Activated CD8-positive, alpha-beta memory T cell treated with anti-CD3 and anti-CD28 coated beads for 48 hours (primary cell): ENCODE data around the gene GARS1.
"Not testable (repeated sequence)": the region's sequence is repeated elsewhere in the genome, so short reads cannot be mapped to it uniquely, and the experiment has no call there.

Source experiments
- DNase-seq, 3 experiments: peaks; one replicate each; pipeline ENCODE4 v3.0.0-alpha.2; 2020; ENCODE audit warnings: low read depth in 2 of 3, low spot score in 2 of 3

The GARS1 gene

GRCh38 chr7:30575910-30576309 lies 18.8 kb upstream of the GARS1 start:
- no peak for DNase-seq

- DNase-seq, result no peak
Observed at GRCh38 chr7:30583181-30583580, 11.5 kb upstream of the GARS1 start.

GRCh38 chr7:30584415-30584814 lies 10.3 kb upstream of the GARS1 start:
- DNase-seq, result no peak

DNA sequence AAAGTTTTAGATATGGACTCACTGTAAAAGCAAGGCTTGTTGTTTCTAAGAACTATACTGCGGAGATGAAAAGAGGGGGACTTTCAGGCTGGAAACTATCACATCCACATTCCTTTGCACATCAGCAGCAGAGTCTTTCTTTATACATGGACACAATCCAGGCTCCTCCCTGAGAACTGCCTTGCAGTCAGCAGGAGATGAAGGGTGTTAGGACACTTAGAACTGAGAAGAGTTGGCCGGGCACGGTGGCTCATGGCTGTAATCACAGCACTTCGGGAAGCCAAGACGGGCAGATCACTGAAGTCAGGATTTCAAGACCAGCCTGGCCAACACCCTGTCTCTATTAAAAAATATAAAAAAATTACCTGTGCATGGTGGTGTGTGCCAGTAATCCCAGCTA lies 9.7 kb upstream of the GARS1 start:
- no peak for DNase-seq

GRCh38 chr7:30585675-30586074 lies 9.0 kb upstream of the GARS1 start:
- no peak for DNase-seq

DNA sequence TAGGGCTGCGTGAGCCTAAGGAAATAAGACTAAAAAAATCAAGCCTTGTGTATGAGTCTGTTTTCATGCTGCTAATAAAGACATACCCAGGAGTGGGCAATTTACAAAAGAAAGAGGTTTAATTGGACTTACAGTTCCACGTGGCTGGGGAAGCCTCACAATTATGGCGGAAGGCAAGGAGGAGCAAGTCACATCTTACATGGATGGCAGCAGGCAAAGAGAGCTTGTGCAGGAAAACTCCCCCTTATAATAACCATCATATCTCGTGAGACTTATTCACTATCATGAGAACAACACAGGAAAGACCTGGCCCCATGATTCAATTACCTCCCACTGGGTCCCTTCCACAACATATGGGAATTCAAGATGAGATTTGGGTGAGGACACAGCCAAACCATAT lies 7.1 kb upstream of the GARS1 start:
- DNase-seq, result not testable (repeated sequence)

- no peak for DNase-seq
Observed at GRCh38 chr7:30589111-30589510, 5.6 kb upstream of the GARS1 start.

DNA sequence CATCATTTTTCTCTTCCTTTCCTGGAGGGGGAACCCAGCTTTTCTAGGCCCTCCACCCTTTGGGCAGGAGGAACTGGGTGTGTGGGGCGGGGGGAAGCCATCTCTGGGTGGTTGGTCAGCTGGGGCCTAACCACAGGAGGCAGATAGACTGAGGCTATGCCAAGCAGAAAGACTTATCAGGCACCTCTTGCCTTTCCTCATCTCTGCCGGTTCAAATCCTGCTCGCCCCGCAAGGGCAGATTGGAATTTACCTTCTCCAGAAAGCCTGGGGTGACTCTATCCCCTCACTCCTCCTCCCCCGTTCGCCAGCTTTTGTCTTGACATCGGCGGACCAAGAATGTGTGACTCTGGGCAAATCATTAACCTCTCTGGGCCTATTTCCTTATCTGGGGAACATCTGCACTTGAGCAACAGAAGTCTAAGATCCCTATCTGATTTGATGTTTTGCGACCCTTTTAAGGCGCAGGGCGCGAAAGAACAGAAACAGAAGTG lies 584 bp upstream of the GARS1 start:
- DNase-seq, result peak; percentile 7 to 25 (median 15)

DNA sequence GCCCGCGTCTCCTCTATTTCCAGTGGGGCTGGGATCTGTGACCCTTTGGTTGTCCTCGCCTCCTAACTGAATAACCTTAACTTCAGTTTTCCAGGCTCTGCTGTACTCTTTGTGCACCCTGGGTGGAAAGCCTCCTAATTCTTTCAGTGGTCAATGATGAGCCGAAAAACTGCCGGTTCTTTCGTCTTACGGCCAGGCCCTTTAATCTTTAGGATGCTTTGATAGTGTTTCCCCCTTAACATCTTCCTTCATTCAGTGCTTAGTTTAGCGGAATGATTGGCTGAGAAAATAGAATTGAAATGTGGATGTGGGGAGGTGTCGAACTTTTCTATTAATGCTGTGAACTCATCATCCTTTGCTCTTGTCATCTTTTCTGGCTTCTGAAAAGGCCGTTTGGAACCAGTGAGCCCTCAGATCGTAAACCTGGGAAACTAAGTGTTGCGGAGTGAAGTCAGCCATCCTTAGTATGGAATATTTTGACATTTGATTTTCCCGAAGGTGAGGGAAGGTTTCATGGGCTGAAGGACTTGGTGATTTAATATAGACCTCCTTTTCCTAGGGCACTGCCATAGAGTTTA lies 847 bp downstream of the GARS1 start:
- no peak for DNase-seq

- no peak for DNase-seq
Observed at GRCh38 chr7:30596014-30596641, 1.4 kb downstream of the GARS1 start.

GRCh38 chr7:30596721-30597120 lies 2.0 kb downstream of the GARS1 start:
- DNase-seq, result no peak

DNA sequence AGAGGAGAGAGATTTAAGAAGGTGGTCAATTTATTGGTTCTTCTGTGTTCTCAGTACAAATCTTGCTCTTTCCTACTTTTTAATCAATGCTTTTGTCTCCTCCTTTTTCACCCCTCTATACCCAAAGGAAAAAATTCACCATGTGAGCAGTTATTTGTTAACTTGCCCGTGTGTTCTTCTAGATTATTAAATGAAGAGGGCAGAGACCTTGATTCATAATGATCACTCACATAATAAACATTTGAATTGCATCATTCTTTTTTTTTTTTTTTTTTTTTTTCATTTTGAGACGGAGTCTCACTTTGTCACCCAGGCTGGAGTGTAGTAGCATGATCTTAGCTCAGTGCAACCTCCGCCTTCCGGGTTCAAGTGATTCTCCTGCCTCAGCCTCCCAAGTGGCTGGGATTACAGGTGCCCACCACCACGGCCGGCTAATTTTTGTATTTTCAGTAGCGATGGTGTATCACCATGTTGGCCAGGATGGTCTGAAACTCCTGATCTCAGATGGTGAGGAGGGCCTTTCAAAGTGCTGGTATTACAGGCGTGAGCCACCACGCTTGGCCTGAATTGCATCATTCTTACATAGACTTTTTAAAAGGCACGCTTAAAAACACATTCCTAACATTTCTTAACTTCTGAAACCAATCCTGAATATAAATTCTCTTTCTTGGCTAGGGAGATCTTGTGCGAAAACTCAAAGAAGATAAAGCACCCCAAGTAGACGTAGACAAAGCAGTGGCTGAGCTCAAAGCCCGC lies 3.6 kb downstream of the GARS1 start:
- DNase-seq, result no peak

DNA sequence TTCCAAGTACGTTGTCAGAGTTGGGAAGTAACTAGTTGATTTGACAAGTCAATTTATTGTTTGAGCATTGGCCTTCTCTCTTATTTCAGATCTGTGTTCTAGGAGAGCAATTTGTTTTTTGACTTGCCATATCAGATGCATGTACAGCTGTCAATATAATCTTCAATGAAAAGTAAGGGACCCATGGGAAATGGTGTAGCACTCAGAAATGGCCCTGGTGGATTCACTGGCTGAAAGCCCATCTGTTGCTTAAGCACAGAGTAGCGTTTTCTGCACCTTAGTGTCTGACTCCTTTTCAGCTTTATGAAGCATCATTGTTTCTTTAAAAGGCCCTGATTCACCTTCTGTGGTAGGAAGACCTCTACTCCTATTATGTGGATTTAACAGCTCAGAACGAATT lies 10.2 kb downstream of the GARS1 start:
- no peak for DNase-seq

GRCh38 chr7:30605832-30606231 lies 11.2 kb downstream of the GARS1 start:
- no peak for DNase-seq

GRCh38 chr7:30612658-30613265 lies 18.1 kb downstream of the GARS1 start:
- no peak for DNase-seq

GRCh38 chr7:30613366-30614325 lies 19.0 kb downstream of the GARS1 start:
- DNase-seq, result no peak

DNA sequence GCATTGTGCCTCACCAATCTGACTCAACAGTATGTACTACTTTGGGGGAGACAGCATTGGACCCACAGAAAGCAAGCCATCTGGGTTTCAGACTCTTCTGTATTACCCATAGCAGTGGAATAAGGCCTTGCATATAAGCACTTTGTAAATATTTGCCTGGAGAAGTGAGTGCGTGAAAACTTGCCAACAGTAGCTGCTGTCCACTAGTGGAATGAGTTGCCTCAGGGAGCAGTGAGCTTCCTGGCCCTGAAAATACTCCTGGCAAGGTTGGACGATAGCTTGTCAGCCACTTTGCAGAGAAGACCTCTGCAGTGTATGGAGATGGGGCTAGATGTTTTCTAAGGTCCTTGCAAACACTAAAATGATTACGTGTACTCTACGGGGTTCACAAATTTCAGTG lies 21.6 kb downstream of the GARS1 start:
- no peak for DNase-seq

GRCh38 chr7:30617359-30617758 lies 22.7 kb downstream of the GARS1 start:
- no peak for DNase-seq

DNA sequence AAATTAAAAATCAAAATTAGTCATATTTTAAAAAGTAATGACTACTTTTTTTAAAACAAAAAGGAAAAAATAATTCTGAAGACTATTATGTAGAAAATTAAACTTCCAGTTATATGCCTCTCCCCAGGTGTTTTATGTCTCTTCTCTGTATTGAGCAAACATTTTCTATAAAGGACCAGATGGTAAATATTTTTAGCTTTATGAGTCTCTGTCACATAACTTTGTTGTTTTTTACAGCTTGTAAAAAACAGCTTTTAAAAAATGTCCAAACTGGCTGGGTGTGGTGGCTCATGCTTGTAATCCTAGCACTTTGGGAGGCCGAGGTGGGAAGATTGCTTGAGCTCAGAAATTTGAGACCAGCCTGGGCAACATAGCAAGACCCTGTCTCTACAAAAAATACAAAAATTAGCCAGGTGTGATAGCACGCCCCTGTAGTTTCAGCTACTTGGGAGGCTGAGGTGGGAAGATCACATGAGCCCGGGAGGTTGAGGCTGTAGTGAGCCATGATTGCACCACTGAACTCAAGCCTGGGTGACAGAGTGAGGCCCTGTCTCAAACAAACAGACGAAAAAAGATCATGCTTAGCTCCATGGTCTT lies 23.5 kb downstream of the GARS1 start:
- no peak for DNase-seq

DNA sequence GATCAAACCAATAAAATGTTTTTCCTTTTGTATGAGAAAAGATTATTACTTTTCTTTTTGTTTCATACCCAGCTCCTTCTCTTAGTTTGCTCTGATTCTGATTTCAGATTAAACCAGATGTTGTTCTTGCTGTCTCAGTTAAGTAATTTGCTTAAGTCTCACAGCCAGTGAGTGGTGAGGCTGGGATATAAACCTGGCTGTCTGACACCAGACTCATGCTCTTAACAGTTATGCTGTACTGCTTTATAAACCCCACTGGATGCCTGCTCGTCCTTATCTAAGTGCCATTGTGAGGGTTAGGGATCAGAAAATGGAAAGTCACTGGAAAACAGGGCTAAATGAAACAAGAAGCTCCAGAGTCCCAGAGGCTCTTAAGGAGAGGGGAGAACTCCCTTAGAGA lies 24.3 kb downstream of the GARS1 start:
- DNase-seq, result no peak
